Panc1 (cell line): ENCODE measurements around the gene DDX31. TPM values are rescaled to one million over a fixed set of nuclear protein-coding genes. Genes with fewer than 3 reads are reported as not detected.

Source experiments
- ATAC-seq: fragments of 200-7000 bp; cut with Tn5 transposase; 2 replicates; pipeline ENCODE4 v1.9.1; 2020; ENCODE audit warnings: mild to moderate bottlenecking, moderate library complexity
- BruUV-seq: library from RNA; stranded (reverse); fragments of 400-500 nt; replicated peaks from 2 replicates; lab custom pipeline; 2021; lab: Mats Ljungman, UMichigan
- CTCF ChIA-PET: fragments of 300-600 bp; sonication (Branson Sonifier 250); formaldehyde crosslinking; loops from one replicate; lab custom pipeline; 2022; ENCODE audit warnings: antibody characterized with exemption; lab: Charles Lee
- POLR2A ChIA-PET: fragments of 300-600 bp; sonication (Branson Sonifier 250); formaldehyde crosslinking; loops from one replicate; lab custom pipeline; 2022; ENCODE audit warnings: antibody characterized with exemption; lab: Charles Lee
- DNase-seq: peaks from one replicate; pipeline ENCODE4 v3.0.0-alpha.2; 2010; ENCODE audit warnings: low read depth, low spot score
- H3K27ac ChIP-seq: 2 replicates; pipeline ENCODE4 v1.5.1; 2011; ENCODE audit warnings: mild to moderate bottlenecking, low read length, inconsistent platforms
- H3K27me3 ChIP-seq: fragments of 200-500 bp; sonication (Bioruptor generic); 2 replicates; pipeline ENCODE4 v1.6.0; 2014; ENCODE audit warnings: low read length, inconsistent platforms; ENCODE audit not compliant: control insufficient read depth, insufficient read depth
- H3K36me3 ChIP-seq: fragments of 200-500 bp; sonication (Bioruptor generic); 2 replicates; pipeline ENCODE4 v1.5.1; 2014; ENCODE audit warnings: inconsistent platforms, mild to moderate bottlenecking, low read length, moderate library complexity; ENCODE audit not compliant: control insufficient read depth, insufficient read depth
- H3K4me1 ChIP-seq: 2 replicates; pipeline ENCODE4 v1.5.1; 2011; ENCODE audit warnings: inconsistent platforms, mild to moderate bottlenecking, low read length, moderate library complexity; ENCODE audit not compliant: control insufficient read depth, insufficient read depth
- H3K4me3 ChIP-seq, 2 experiments: 2 replicates each; pipeline ENCODE4 v1.5.1; 2011 to 2012; ENCODE audit warnings: low read depth in 2 of 2, low read length in 2 of 2, mild to moderate bottlenecking in 2 of 2, inconsistent platforms in 1 of 2, moderate library complexity in 1 of 2
- H3K9me3 ChIP-seq: fragments of 200-500 bp; sonication (Bioruptor generic); 2 replicates; pipeline ENCODE4 v1.5.1; 2014; ENCODE audit warnings: low read depth, mild to moderate bottlenecking, inconsistent platforms, low read length, moderate library complexity; ENCODE audit not compliant: control insufficient read depth, insufficient read depth
- CTCF ChIP-seq: fragments of 450-650 bp; IDR thresholded peaks from 2 replicates; pipeline ENCODE4 v1.5.1; 2017; ENCODE audit warnings: mild to moderate bottlenecking
- POLR2AphosphoS5 ChIP-seq: IDR thresholded peaks from 2 replicates; pipeline ENCODE4 v1.6.1; 2012; ENCODE audit warnings: mild to moderate bottlenecking, low read depth, low read length, moderate library complexity
- REST ChIP-seq, 2 experiments: IDR thresholded peaks; 2 replicates each; pipeline ENCODE4 v1.6.1; 2011 to 2012; ENCODE audit warnings: low read depth in 2 of 2, control low read depth in 1 of 2, low read length in 1 of 2, mild to moderate bottlenecking in 1 of 2, moderate library complexity in 1 of 2; ENCODE audit not compliant: insufficient read depth in 1 of 2
- SIN3A ChIP-seq: IDR thresholded peaks from 2 replicates; pipeline ENCODE4 v1.6.1; 2012; ENCODE audit warnings: low read depth, mild to moderate bottlenecking, low read length, moderate library complexity, borderline replicate concordance; ENCODE audit not compliant: insufficient read depth
- TCF7L2 ChIP-seq: IDR thresholded peaks from 2 replicates; pipeline ENCODE4 v1.6.1; 2011; ENCODE audit warnings: mild to moderate bottlenecking, low read depth, low read length, inconsistent platforms
- in situ Hi-C: cut with HindIII; loops from 2 replicates; pipeline ENCODE4 v1.10.0; 2016; ENCODE audit warnings: low sequenced_read_pairs, low pct_unique_long_range_greater_than_20kb
- intact Hi-C: fragments of 100-400 bp; cut with micrococcal nuclease; formaldehyde crosslinking; loops from one replicate; pipeline ENCODE4 v1.10.0; 2022; ENCODE audit not compliant: unreplicated experiment
- total RNA-seq: library from RNA; stranded (reverse); gene quantifications from one replicate; pipeline ENCODE4 v1.2.1, GENCODE V29; 2021; ENCODE audit not compliant: unreplicated experiment

Gene DDX31
- total RNA-seq, 1 experiment from 2014 or later = 17.5 TPM

GRCh38 chr9:132546148-132547051 lies 123.4 kb downstream of the DDX31 start:
- TF ChIP-seq POLR2AphosphoS5 (no peak), REST (IDR thresholded peaks at IDR 0.05; ENCODE audit: insufficient read depth in 1 of 2, low read depth in 2 of 2, low read length in 1 of 2) (no peak), SIN3A (no peak), CTCF (no peak; the same call in 1 of the 2 replicates), TCF7L2 (no peak)
- H3K27me3 ChIP-seq = no peaks in the 10 kb centered on the region
- peak; percentile 53 for ATAC-seq
- ChIA-PET POLR2A (no interaction called here), CTCF (interaction anchor here (0.6 kb wide), 1 partner anchor 23 kb away, joined by 4 read pairs; no protein-coding TSS in a partner anchor)
- H3K4me3 ChIP-seq = peak overlapping the region in 1 of 2 experiments; percentile 20; a peak in 1 of 4 replicates
- no peaks in the 10 kb centered on the region for H3K4me1 ChIP-seq
- H3K27ac ChIP-seq = no peak overlapping the region
- intact Hi-C loops = no loop called here
- H3K36me3 ChIP-seq = no peaks in the 10 kb centered on the region
- H3K9me3 ChIP-seq = no peaks in the 10 kb centered on the region
- in situ Hi-C loops = no loop called here
- DNase-seq = no peak
- no TSS peak for BruUV-seq

GRCh38 chr9:132545578-132545977 lies 124.2 kb downstream of the DDX31 start:
- H3K36me3 ChIP-seq = no peaks in the 10 kb centered on the region
- no peaks in the 10 kb centered on the region for H3K27me3 ChIP-seq
- no peaks in the 10 kb centered on the region for H3K4me1 ChIP-seq
- BruUV-seq = no TSS peak
- POLR2A ChIA-PET = no interaction called here
- H3K4me3 ChIP-seq = no peak overlapping the region
- intact Hi-C loops (no loop called here), in situ Hi-C loops (no loop called here)
- H3K27ac ChIP-seq = no peak overlapping the region
- TF ChIP-seq TCF7L2 = no peak
- no peak for TF ChIP-seq SIN3A
- no peak for TF ChIP-seq REST (IDR thresholded peaks at IDR 0.05; ENCODE audit: insufficient read depth in 1 of 2, low read depth in 2 of 2, low read length in 1 of 2)
- no peak for TF ChIP-seq CTCF
- TF ChIP-seq POLR2AphosphoS5 = no peak
- CTCF ChIA-PET = no interaction called here
- ATAC-seq = no peak
- no peaks in the 10 kb centered on the region for H3K9me3 ChIP-seq
- DNase-seq = no peak
